Measurements from ENCODE around the gene CCDC7.
"Not testable (repeated sequence)": the region's sequence is repeated elsewhere in the genome, so short reads cannot be mapped to it uniquely, and the experiment has no call there.

CCDC7 gene

DNA sequence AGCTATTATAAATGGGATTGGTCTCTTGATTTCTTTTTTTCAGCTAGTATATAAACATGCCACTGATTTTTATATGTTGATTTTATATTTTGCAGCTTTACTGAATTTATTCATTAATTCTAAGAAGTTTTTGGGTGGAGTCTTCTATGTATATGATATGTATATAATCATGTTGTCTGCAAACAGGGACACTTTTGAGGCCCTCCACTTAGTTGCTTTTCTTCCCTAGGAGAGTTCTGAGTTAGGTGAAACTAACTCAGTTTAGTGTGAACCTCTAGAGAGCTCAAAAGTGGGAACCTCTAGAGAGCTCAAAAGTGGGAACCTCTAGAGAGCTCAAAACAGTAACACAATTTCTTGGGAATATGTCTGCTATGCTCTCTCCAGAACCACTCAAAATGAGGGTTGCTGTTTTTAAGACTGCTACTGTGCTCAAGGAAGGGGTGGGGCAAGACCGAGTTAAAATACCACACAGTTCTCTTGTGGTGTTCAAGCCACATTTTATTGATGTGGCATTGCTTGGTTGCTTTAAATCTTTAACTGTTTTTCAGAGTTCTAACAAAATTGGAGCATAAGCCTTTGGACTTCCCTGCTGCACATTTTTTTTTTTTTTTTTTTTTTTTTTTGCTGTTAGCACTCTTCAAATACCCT is 13.2 kb downstream of the CCDC7 start:
- no peak for DNase-seq

GRCh38 chr10:32461203-32461602 is 15.3 kb downstream of the CCDC7 start:
- no peak for DNase-seq

DNA sequence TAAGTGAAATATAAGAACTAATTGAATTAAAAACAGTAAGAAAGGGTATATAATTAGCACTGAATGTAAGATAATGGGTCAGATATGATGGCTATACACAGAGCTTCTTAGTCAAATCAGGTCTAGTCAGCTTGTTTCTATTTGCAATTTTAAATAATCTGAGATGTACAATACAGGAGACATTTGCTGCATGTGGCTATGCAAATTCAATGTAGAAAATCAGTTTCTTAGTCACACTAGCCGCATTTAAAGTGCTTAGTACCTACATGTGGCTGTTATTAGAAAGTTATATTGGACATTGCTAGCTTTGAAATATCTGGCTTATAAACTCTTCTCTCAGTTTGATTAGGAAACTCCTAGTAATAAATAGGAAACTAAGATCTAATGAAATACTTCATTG is 25.3 kb downstream of the CCDC7 start:
- DNase-seq, result no peak

- DNase-seq, result no peak
Measured at GRCh38 chr10:32477499-32477898, 31.6 kb downstream of the CCDC7 start.

- DNase-seq, result no peak
Measured at GRCh38 chr10:32481606-32482005, 35.7 kb downstream of the CCDC7 start.

GRCh38 chr10:32483019-32483502 is 37.1 kb downstream of the CCDC7 start:
- not testable (repeated sequence) for DNase-seq

- DNase-seq, result not testable (repeated sequence)
Measured at GRCh38 chr10:32488038-32488437, 42.1 kb downstream of the CCDC7 start.

DNA sequence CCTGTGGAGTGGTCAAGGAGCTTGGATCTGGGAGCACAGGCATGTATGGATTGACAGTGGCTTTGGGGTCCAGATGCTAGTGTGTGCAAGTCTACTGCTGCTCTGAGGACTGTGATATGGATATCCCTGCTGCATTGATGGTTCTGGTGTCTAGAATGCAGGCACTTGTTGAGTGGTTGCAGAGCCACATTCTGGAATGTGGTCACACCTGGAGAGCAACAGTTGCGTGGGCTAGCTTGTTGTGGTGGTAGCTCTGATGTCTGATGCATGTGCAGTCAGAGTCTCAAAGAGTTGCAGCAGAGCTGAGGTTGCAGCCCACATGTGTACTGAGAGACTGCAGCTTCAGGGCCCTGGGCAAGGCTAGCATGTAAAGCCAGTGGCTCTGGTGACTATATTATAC is 43.2 kb downstream of the CCDC7 start:
- DNase-seq, result no peak

DNA sequence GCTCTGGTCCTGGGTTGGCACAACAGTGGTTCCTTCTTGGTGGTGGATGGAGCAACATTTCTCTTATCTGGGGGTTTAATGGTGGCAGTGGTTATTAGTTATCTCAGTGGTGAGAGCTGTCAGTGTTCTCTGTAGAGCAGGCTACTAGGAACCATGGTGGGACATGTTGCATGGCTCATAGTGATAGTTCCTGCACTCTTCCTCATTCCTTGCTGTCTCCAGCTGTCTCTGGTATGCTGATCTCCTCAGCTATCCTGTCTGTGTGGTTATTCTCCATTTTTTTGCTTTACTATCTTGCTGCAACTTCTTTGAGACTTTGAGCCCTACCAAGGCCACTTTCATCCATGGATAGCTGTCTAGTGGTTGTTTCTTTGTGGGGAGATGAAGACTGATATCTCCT is 44.0 kb downstream of the CCDC7 start:
- DNase-seq, result no peak

DNA sequence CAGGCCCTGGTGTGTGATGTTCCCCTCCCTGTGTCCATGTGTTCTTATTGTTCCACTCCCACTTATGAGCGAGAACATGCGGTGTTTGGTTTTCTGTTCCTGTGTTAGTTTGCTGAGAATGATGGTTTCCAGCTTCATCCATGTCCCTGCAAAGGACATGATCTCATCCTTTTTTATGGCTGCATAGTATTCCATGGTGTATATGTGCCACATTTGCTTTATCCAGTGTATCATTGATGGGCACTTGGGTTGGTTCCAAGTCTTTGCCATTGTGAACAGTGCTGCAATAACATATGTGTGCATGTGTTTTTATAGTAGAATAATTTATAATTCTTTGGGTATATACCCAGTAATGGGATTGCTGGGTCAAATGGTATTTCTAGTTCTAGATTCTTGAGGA is 48.6 kb downstream of the CCDC7 start:
- not testable (repeated sequence) for DNase-seq

DNA sequence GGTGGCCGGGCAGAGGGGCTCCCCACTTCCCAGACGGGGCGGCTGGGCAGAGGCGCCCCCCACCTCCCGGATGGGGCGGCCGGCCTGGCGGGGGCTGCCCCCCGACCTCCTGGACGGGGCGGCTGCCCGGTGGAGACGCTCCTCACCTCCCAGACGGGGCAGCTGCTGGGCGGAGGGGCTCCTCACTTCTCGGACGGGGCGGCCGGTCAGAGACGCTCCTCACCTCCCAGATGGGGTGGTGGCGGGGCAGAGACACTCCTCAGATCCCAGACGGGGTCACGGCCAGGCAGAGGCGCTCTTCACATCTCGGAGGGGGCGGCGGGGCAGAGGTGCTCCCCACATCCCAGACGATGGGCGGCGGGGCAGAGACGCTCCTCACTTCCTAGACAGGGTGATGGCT is 54.2 kb downstream of the CCDC7 start:
- DNase-seq, result not testable (repeated sequence)

GRCh38 chr10:32501906-32502305 is 56.0 kb downstream of the CCDC7 start:
- no peak for DNase-seq

GRCh38 chr10:32505762-32506420 is 60.0 kb downstream of the CCDC7 start:
- not testable (repeated sequence) for DNase-seq

GRCh38 chr10:32511599-32511998 is 65.7 kb downstream of the CCDC7 start:
- no peak for DNase-seq

DNA sequence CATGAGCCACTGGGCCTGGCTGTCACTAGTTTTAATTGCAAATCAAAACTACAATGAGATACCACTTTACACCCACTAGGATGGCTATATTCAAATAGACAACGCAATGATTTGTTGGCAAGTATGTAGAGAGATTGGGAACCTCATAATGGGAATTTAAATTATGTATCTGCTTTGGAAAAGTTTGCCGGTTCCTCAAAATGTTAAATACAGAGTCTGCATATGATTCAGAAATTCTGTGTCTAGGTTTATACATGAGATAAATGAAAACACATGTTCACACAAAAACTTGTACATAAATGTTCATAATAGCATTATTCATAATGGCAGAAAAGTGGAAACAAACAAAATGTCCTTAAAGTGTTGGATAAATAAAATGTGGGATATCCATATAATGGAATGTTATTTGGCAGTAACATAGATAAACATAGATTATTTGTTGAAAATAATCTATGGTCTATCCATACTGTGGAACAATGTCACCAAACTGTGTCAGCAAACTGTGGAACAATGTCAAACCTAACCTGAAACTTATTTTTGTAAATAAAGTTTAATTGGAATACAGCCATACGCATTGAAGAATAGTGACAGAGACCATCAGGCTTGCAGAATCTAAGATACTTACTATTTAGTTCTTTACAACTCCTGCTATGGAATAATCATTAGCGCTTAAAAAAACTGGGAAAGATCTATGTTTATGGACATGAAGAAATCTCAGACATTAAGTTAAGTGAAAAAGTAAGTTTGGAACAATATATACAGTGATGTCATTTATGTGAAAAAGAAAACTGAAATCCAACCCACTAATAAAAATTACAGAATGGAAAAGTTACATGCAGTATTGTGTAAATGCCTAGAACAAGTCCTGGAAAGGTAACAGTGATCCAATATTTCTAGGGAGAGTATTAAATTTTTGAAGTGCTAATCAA is 70.9 kb downstream of the CCDC7 start:
- no peak for DNase-seq

DNA sequence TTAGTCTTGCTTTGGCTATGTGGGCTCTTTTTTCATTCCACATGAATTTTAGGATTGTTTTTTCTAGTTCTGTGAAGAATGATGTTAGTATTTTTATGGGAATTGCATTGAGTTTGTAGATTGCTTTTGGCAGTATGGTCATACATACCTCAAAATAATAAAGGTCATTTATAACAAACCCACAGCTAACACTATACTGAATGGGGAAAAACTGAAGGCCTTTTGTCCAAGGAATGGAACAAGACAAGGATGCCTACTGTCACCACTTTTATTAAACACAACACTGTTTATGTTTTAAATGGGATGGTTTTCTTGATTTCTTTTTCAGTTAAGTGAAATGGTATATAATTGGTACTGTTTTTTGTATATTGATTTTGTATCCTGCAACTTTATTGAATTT is 84.3 kb downstream of the CCDC7 start:
- DNase-seq, result no peak

- DNase-seq, result no peak
Measured at GRCh38 chr10:32538256-32538655, 92.3 kb downstream of the CCDC7 start.

GRCh38 chr10:32540691-32541470 is 94.9 kb downstream of the CCDC7 start:
- DNase-seq, result no peak

DNA sequence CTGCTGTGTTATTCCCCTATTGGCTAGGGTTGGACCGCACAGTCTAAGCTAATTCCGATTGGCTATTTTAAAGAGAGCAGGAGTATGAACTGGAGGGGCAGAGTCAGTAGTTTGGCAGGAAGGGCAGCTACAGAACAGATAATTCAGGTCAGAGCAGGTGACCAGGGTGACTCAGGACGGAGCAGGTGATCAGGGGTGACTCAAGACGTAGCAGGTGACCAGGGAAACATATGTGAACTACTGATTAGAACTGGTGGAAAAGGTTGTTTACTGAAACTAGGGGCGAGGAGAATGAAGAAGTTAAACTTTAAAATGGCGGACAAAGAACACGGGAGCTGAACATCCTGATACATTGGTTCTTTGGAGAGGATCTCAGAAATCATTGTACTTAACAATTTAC is 102.3 kb downstream of the CCDC7 start:
- no peak for DNase-seq

- DNase-seq, result no peak
Measured at GRCh38 chr10:32556783-32557395, 110.9 kb downstream of the CCDC7 start.

DNA sequence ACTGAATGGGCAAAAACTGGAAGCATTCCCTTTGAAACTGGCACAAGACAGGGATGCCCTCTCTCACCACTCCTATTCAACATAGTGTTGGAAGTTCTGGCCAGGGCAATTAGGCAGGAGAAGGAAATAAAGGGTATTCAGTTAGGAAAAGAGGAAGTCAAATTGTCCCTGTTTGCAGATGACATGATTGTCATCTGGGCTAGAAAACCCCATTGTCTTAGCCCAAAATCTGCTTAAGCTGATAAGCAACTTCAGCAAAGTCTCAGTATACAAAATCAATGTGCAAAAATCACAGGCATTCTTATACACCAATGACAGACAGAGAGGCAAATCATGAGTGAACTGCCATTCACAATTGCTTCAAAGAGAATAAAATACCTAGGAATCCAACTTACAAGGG is 116.8 kb downstream of the CCDC7 start:
- DNase-seq, result not testable (repeated sequence)

DNA sequence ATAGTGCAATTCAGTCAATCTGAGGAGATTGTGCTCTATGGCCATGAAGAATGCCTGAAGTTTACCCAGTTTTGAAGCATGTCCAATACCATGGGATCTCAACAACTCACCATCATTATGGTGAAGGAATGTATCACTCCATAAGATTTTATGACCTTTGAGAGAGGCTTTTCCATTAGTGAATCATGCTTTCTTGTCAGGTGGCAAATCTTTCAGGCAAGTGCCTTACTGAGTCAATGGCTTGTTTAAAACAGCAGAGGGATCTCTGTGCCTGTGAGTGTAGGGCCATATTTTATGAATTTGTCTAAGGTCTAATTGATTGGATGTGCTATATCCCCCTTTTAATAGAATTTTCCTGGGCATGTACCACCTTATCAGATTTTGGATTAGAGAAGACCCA is 131.5 kb downstream of the CCDC7 start:
- DNase-seq, result peak; percentile 4
